ENCODE results near the gene SPATA2L. TPM values are rescaled to one million over a fixed set of nuclear protein-coding genes. Genes with fewer than 3 reads are reported as not detected.

The SPATA2L gene
- total RNA-seq, 1 experiment from 2014 or later, result 12.2 TPM

- Histone ChIP-seq H3K9me2 (replicated peaks; ENCODE audit: low read length) (no peaks in the 10 kb centered on the region), H3K79me2 (ENCODE audit: low read length) (peaks cover 43% of the 10 kb centered on the region), H3K4me3 (ENCODE audit: low read length) (no peak overlapping the region), H3K27me3 (ENCODE audit: low read length) (no peaks in the 10 kb centered on the region), H3K27ac (ENCODE audit: low read length) (no peak overlapping the region), H3K36me3 (ENCODE audit: low read depth, low read length) (no peaks in the 10 kb centered on the region), H3K9ac (ENCODE audit: low read length) (no peak overlapping the region), H3F3A (ENCODE audit: low read length, unreplicated experiment) (no peaks in the 10 kb centered on the region), H3K4me2 (ENCODE audit: low read length) (no peak overlapping the region), H3K9me3 (ENCODE audit: low read length) (no peaks in the 10 kb centered on the region), H2AFZ (ENCODE audit: low read length) (no peak overlapping the region), H3K4me1 (ENCODE audit: insufficient read depth, low read length) (no peaks in the 10 kb centered on the region; the same call in 1 of the 2 replicates), H4K20me1 (ENCODE audit: low read length) (no peaks in the 10 kb centered on the region)
- BruUV-seq (replicated peaks), result no TSS peak
- ATAC-seq, result no peak
- ChIA-PET CTCF (no interaction called here), POLR2A (ENCODE audit: unreplicated experiment) (no interaction called here)
- no peak for TF ChIP-seq EZH2 (IDR thresholded peaks at IDR 0.05; ENCODE audit: low read length, unreplicated experiment)
- no peak for TF ChIP-seq EZH2phosphoT487 (IDR thresholded peaks at IDR 0.05; ENCODE audit: borderline replicate concordance, low read length)
- TF ChIP-seq, protein P1, sequence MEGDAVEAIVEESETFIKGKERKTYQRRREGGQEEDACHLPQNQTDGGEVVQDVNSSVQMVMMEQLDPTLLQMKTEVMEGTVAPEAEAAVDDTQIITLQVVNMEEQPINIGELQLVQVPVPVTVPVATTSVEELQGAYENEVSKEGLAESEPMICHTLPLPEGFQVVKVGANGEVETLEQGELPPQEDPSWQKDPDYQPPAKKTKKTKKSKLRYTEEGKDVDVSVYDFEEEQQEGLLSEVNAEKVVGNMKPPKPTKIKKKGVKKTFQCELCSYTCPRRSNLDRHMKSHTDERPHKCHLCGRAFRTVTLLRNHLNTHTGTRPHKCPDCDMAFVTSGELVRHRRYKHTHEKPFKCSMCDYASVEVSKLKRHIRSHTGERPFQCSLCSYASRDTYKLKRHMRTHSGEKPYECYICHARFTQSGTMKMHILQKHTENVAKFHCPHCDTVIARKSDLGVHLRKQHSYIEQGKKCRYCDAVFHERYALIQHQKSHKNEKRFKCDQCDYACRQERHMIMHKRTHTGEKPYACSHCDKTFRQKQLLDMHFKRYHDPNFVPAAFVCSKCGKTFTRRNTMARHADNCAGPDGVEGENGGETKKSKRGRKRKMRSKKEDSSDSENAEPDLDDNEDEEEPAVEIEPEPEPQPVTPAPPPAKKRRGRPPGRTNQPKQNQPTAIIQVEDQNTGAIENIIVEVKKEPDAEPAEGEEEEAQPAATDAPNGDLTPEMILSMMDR (conservative IDR thresholded peaks at IDR 0.05; ENCODE audit: low read depth, low read length), result no peak
- intact Hi-C loops (cut with micrococcal nuclease), result no loop called here
- DNase-seq, result no peak
These were observed 47.7 kb downstream of the SPATA2L start for GRCh38 chr16:89653656-89654295.

DNA sequence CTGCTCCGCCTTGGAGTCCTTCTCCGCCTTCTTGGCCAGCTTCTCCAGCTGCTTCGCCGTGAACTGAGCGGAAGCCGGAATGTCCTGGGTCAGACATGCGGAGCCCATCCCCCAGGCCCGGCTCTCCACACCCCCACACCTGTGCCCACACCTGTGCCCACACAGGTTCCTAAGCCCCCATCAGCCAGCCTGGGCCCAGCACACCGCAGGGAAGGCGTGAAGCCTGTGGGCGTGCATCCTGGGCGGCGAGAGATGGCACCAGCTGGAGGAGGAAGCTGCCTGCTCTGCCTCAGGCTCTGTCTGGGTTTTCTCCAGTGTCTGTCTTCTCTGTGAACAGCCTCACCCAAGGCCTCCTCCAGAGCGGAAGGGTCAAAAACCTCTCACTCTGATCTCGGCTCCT is 49.9 kb downstream of the SPATA2L start:
- intact Hi-C loops (cut with micrococcal nuclease), result no loop called here
- no peaks in the 10 kb centered on the region for H3K27me3 ChIP-seq (ENCODE audit: low read length)
- no peaks in the 10 kb centered on the region for H3K9me2 ChIP-seq (replicated peaks; ENCODE audit: low read length)
- ChIA-PET POLR2A (ENCODE audit: unreplicated experiment) (no interaction called here), CTCF (no interaction called here)
- ATAC-seq (no peak), DNase-seq (no peak)
- no peaks in the 10 kb centered on the region; the same call in 1 of the 2 replicates for H3K36me3 ChIP-seq (ENCODE audit: low read depth, low read length)
- H4K20me1 ChIP-seq (ENCODE audit: low read length), result no peaks in the 10 kb centered on the region
- no peak overlapping the region for H3K4me2 ChIP-seq (ENCODE audit: low read length)
- H3K4me1 ChIP-seq (ENCODE audit: insufficient read depth, low read length), result no peaks in the 10 kb centered on the region; the same call in 1 of the 2 replicates
- H3K4me3 ChIP-seq (ENCODE audit: low read length), result no peak overlapping the region
- H3K9ac ChIP-seq (ENCODE audit: low read length), result no peak overlapping the region
- H2AFZ ChIP-seq (ENCODE audit: low read length), result no peak overlapping the region
- peaks cover 26% of the 10 kb centered on the region for H3K79me2 ChIP-seq (ENCODE audit: low read length)
- H3K9me3 ChIP-seq (ENCODE audit: low read length), result no peaks in the 10 kb centered on the region
- TF ChIP-seq EZH2 (IDR thresholded peaks at IDR 0.05; ENCODE audit: low read length, unreplicated experiment), result no peak
- H3K27ac ChIP-seq (ENCODE audit: low read length), result no peak overlapping the region
- no peaks in the 10 kb centered on the region for H3F3A ChIP-seq (ENCODE audit: low read length, unreplicated experiment)
- no TSS peak for BruUV-seq (replicated peaks)

DNA sequence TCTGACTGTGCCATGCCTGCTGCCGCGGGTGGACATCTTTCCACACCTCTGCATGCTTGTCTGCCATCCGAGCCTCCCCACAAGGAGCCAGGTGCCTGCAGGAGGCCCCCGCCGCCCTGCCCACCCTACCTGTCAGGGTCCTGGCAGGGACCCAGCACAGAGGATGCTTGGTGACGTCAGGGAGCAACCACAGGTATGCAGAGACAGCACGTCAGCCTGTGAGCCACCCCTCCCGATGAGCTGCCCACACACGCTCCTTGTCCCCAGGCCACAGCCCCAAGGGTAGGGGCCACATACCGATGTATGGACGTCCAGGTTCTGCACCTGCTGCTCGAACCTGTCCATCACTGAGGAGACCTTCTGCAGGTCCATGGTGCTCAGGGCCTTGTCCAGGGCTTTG is 54.6 kb downstream of the SPATA2L start:
- no peak for TF ChIP-seq EZH2 (IDR thresholded peaks at IDR 0.05; ENCODE audit: low read length, unreplicated experiment)
- TF ChIP-seq, protein P1 (conservative IDR thresholded peaks at IDR 0.05; ENCODE audit: low read depth, low read length), result no peak
- ChIA-PET POLR2A (ENCODE audit: unreplicated experiment) (no interaction called here), CTCF (interaction anchor here (0.6 kb wide), 1 partner anchor 44 kb away, joined by 5 read pairs; no protein-coding TSS in a partner anchor)
- intact Hi-C loops (cut with micrococcal nuclease), result no loop called here
- DNase-seq (peak; percentile 42), ATAC-seq (no peak)
- Histone ChIP-seq H3K79me2 (ENCODE audit: low read length) (no peaks in the 10 kb centered on the region), H3K9me3 (ENCODE audit: low read length) (no peaks in the 10 kb centered on the region), H3F3A (ENCODE audit: low read length, unreplicated experiment) (no peaks in the 10 kb centered on the region), H3K4me2 (ENCODE audit: low read length) (no peak overlapping the region), H4K20me1 (ENCODE audit: low read length) (no peaks in the 10 kb centered on the region), H3K9ac (ENCODE audit: low read length) (no peak overlapping the region), H3K4me1 (ENCODE audit: insufficient read depth, low read length) (no peaks in the 10 kb centered on the region), H3K4me3 (ENCODE audit: low read length) (no peak overlapping the region), H3K27me3 (ENCODE audit: low read length) (no peaks in the 10 kb centered on the region), H3K27ac (ENCODE audit: low read length) (no peak overlapping the region), H3K9me2 (replicated peaks; ENCODE audit: low read length) (no peaks in the 10 kb centered on the region), H2AFZ (ENCODE audit: low read length) (no peak overlapping the region), H3K36me3 (ENCODE audit: low read depth, low read length) (no peaks in the 10 kb centered on the region; the same call in 1 of the 2 replicates)
- BruUV-seq (replicated peaks), result no TSS peak

Other genes starting within 250 kb of the SPATA2L start
- gene ANKRD11, start 211.1 kb downstream of the SPATA2L start, total RNA-seq (2014; rRNA removed), result 65.0 and 92.6 TPM in 2 replicates
- 94.3 and 106 TPM in 2 replicates for gene SPG7, start 193.3 kb downstream of the SPATA2L start, total RNA-seq (2014; rRNA removed)
- gene RPL13, start 141.0 kb downstream of the SPATA2L start, total RNA-seq (2014; rRNA removed), result 3,236 and 3,323 TPM in 2 replicates
- gene CPNE7, start 125.9 kb downstream of the SPATA2L start, total RNA-seq (2014; rRNA removed), result 29.7 and 49.2 TPM in 2 replicates
- 0.23 TPM in 1 of 2 replicates, not detected in the other for gene DPEP1, start 88.1 kb downstream of the SPATA2L start, total RNA-seq (2014; rRNA removed)
- 108 and 133 TPM in 2 replicates for gene CHMP1A, start 44.0 kb downstream of the SPATA2L start, total RNA-seq (2014; rRNA removed)
- 7.9 and 10.1 TPM in 2 replicates for gene SPATA33, start 43.9 kb downstream of the SPATA2L start, total RNA-seq (2014; rRNA removed)
- 50.0 and 51.1 TPM in 2 replicates for gene CDK10, start 15.0 kb downstream of the SPATA2L start, total RNA-seq (2014; rRNA removed)
- 4.4 and 6.7 TPM in 2 replicates for gene VPS9D1, start 19.2 kb upstream of the SPATA2L start, total RNA-seq (2014; rRNA removed)
- 30.1 and 32.7 TPM in 2 replicates for gene ZNF276, start 19.8 kb upstream of the SPATA2L start, total RNA-seq (2014; rRNA removed)
- 45.0 and 62.9 TPM in 2 replicates for gene FANCA, start 114.9 kb upstream of the SPATA2L start, total RNA-seq (2014; rRNA removed)
- 12.3 and 13.2 TPM in 2 replicates for gene SPIRE2, start 126.8 kb upstream of the SPATA2L start, total RNA-seq (2014; rRNA removed)
- 77.9 and 79.6 TPM in 2 replicates for gene TCF25, start 171.9 kb upstream of the SPATA2L start, total RNA-seq (2014; rRNA removed)
- 4.2 and 6.1 TPM in 2 replicates for gene MC1R, start 217.2 kb upstream of the SPATA2L start, total RNA-seq (2014; rRNA removed)
- 159 and 199 TPM in 2 replicates for gene TUBB3, start 221.6 kb upstream of the SPATA2L start, total RNA-seq (2014; rRNA removed)
- 128 and 139 TPM in 2 replicates for gene DEF8, start 247.1 kb upstream of the SPATA2L start, total RNA-seq (2014; rRNA removed)